Measurements from ENCODE around the gene HECTD4.
"Not testable (repeated sequence)": the region's sequence is repeated elsewhere in the genome, so short reads cannot be mapped to it uniquely, and the experiment has no call there.

HECTD4 gene

DNA sequence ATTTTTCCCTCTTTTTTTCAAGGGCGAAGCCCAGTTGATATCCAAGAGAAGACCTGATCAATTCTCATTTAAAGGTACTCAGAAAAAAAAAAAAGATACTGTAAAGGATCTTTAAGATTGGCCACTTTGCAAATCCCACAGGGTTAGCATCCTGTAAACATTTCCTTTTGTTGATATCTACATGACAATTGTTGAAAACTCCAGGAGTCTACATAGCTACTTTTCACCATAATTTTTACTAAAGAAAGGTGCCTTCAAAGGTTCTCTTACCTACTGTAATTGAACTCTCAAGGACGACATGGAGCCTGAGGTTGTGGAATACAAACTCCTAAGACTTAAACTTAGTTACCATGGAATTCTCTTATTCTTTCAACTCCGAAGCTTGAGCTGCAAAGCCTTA is 125.5 kb downstream of the HECTD4 start:
- FAIRE-seq = no peak

DNA sequence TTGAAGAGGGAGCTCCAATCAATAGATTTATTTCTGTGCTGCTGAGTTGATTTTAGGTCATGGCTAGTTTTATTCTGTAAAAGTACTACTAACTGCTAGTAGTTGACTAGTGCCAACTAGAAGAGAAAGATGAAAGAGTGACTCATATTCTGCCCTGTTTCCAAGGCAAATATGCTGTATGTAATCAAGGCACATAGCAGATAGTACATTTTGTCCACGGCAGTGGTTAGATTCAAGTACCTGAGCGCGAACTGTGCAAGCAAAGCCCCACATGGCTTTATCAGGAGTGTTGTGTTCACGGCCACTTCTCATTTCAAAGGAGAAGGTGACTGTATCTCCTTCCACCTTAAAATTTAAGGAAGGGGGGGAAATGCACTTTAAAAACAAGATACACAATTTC is 130.0 kb downstream of the HECTD4 start:
- FAIRE-seq = no peak

DNA sequence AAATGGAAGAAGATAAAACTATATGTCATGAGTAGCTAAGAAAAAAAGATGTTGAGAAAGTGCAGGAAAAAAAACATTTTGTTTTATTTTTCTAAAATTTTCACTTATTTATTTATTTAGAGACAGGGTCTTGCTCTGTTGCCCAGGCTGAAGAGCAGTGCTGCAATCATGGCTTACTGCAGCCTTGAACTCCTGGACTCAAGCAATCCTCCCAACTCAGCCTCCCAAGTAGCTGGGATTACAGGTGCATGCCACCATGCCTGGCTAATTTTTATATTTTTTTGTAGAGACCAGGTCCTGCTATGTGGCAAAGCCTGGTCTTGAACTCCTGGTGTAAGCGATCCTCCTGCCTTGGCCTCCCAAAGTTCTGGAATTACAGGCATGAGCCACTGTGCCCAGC is 137.3 kb downstream of the HECTD4 start:
- FAIRE-seq = not testable (repeated sequence)

DNA sequence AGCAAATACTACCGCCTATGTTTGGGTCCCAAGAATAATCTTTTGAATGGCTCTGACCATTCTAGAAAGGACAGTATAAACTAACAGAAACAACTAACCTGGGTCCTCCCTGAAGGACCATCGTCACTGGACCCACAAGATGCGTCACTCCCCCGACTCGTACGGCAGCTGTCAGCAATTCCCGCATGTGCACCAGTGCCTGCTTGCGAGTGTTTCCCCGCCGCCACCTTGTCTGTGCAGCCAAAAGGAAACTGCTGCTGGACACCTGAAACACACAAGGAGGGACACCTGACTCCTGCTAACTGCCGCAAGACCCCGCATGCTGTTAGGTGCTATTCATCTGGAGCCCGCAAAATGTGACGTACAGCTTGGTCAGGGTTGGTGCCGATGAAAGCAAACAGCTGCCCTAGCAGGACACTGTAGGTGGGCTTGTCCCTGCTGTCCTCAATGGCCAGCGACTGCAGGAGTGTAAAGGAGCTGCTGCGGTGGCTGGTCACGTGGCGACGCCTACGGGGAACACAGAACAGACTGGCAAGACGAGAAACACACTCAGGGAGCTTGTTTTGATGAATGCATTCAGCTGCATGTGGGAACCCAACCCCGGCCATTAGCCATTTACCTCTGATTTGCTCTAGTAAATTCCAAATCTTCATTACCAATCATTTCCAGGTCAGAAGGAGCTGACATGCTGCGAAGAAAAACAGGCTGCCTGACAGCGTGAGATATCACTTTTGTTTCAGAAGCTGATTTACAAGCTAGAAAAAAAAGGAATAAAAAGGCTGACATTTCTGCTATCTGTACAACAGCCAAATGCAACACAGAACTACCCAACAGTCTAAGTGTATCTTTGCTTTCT is 138.7 kb downstream of the HECTD4 start:
- no peak for FAIRE-seq

DNA sequence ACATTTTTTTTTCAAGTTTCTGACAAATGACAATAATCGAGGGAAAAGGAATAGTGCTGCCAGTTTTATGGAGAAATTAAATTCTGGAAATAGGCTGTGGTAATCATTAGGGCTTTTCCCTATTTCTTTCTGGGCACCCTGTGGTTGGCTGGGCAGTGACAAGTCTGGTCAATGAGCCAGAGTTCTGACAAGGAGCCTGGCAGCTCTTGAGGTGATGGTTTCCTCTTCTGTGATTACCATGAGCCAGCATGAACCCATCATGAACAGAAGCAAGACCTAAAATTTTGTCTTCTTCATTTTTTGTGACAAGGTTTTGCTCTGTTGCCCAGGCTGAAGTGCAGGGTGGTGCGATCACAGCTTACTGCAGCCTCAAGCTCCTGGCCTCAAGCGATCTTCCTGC is 141.1 kb downstream of the HECTD4 start:
- no peak for FAIRE-seq

DNA sequence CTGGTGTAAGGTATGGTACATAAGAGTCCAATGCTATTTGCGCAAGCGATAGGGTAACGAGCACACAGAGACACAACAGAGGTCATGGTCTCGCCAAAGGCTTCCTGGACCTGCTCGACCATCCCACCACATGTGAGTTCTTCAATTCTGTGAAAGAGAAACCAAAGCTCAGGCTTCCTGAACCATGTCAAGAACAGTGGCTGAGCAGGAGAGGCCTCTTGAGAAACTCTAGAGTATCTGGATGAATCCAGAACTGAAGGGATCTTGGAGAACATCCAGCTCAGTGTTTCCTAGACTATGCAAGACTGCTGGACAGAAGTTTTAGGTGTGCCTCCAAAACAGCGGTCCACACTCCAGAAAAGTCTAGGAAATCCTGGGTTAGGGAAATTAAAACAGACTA is 142.3 kb downstream of the HECTD4 start:
- no peak for FAIRE-seq

DNA sequence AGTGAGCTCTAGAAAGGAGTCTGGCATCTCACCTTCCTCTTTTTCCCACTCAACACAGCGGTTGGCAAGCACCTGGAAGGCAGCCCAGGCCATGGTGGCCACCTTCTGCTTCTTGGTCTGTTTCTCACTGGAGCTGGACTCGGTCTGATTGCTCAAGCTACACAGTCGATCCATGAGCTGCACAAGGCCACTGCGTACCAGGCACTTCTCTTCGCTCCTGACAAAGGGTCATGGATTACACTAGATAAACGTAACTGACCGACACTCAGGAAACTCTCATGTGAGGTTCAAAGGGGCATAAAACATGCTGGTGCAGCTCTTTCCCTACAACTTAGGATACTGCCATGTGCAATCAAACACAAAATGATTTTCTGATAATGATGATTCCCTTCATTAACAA is 143.2 kb downstream of the HECTD4 start:
- no peak for FAIRE-seq

DNA sequence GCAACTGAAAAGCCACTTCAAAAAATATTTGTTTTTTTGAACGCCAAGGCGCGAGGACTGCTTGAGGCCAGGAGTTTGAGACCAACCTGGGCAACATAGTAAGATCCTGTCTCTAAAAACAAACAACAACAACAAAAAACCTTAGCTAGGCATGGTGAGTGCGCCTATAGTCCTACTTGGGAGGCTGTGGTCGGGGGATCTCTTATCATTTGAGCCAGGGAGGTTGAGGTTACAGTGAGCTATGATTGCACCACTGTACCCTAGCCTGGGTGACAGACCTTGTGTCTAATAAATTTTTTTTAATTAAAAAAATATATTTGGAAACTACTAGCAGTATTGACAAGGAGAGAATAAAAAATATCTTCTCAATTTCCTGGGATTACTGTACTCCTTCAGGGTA is 143.8 kb downstream of the HECTD4 start:
- no peak for FAIRE-seq

DNA sequence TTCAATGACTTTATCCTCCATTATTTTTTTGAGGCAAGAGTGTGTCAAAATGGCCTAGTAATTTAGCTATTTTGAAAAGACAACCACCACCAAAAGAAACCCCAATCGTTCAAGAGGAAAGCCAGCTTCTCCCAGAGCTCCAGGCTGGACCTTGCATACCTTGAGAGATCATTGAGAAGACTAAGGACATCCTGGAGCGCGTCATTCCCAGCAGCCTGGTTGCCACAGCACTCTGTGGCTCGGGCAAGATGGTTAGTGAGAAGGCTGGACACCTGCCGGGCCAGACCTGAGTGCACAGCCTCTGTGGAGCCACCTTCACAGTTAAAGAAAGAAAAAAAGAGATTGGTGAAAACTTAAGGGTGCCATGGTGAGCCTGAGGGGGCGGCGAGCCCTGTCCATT is 145.4 kb downstream of the HECTD4 start:
- FAIRE-seq = no peak

DNA sequence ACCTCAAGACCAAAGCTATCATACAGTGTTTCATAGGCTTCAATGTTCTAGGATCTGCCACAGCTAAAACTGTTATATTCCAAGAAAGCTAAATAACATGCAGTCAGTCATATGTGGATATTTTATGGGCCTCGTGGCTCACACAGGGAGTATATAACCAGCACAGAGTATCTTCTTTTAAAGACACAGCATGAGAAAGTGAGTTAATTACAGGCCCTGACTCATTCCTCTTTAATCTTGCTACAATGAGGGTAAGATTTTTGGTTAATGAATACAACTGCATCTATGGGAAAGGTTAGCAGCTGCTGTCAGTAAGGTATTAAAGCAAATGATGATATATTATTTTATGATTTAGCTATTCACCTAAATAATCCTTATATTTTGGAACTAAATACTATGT is 145.8 kb downstream of the HECTD4 start:
- FAIRE-seq = no peak

DNA sequence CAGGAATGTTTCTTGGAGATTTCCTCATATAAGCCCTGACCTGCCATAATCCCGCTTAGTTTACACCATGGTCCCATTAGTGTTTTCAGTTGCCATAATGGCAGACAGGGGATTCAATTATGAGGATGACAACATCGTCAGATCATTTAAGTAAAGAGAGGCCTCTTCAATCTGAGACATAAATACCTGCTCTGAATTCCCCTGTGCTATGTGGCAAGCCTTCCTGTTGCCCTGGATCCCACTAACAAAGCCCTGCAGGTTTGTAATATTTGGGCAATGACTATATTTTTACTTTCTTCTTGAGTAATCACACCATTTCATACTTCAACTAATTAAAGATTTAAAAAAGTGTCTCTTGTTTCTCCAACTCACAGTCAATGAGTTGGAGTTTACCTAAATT is 147.9 kb downstream of the HECTD4 start:
- no peak for FAIRE-seq

DNA sequence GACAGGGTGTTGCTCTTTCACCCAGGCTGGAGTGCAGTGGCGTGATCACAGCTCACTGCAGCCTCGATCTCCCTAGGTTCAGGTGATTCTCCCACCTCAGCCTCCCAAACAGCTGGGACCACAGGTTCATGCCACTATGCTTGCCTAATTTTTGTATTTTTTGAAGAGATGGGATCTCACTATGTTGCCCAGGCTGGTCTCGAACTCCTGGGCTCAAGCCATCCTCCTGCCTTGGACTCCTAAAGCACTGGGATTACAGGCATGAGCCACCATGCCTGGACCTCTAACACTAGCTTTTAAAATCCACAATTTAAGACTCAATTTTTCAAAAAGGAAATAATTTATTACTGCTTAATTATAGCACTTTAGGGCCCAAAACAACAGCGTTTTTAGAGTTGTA is 149.0 kb downstream of the HECTD4 start:
- no peak for FAIRE-seq

DNA sequence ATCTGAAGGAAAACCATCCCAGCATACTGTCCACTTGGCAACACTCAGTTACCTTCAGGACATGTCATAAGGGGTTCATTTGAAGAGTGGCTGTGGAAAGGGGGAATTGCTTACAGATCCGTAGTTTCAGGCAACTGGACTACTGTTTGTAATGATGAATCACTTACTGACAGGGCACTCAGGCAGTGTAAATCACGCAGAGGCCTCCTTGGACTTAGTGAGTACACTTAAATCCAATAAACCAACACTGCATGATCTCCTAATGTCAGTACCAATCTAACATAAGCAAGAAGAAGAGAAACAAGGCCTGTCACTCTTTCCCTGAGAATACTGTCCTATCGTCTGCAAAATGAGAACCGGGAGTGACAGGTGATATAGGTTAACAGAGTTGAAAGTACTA is 152.1 kb downstream of the HECTD4 start:
- FAIRE-seq = no peak

DNA sequence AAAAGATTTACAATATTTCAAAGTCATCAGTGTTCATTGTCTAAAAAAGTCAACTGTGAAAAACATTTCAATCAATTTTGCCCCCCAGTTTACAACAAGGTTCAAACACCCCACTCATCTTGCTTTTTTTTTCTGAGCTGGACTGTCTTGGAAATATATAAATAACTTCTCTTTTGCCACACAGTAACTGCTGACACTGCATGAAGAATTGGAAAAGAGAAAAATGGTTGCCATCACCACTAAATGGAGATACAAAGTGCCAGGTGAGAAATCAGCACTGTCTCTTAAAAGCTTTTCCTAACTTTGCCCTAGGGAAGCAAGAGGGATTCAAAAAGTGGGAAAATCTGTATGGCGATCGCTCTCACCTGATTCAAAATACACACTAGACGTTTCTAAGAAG is 155.5 kb downstream of the HECTD4 start:
- FAIRE-seq = no peak

DNA sequence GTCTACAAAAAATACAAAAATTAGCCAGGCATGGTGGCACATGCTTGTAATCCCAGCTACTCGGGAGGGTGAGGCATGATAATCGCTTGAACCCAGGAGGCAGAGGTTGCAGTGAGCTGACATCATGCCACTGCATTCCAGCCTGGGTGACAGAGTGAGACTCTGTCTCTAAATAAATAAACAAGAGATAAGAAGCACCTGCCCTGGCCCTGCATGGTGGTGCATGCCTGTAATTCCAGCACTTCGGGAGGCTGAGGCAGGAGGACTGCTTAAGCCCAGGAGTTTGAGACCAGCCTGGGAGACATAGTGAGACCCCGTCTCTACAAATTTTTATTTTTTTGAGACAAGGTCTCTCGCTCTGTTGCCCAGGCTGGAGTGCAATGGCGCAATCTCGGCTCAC is 161.6 kb downstream of the HECTD4 start:
- FAIRE-seq = not testable (repeated sequence)

DNA sequence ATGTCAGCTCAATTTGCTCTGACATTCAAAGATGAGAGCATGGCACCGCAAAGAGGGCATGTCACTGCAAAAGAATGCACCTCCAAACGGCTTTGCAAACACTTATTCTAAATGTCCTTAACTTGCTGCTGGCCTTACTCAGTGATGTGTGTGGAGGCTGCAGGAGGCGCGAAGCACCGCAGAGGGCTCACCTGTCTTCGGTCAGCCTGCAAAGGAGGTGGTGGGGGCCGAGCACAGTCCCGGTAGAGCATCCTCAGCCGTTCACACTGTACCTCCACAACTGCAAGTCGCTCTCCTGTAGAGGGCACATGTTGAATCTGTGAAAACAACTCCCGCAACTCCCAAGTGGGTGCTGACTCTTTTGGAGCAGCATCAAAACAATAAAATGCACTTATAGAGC is 163.0 kb downstream of the HECTD4 start:
- no peak for FAIRE-seq

DNA sequence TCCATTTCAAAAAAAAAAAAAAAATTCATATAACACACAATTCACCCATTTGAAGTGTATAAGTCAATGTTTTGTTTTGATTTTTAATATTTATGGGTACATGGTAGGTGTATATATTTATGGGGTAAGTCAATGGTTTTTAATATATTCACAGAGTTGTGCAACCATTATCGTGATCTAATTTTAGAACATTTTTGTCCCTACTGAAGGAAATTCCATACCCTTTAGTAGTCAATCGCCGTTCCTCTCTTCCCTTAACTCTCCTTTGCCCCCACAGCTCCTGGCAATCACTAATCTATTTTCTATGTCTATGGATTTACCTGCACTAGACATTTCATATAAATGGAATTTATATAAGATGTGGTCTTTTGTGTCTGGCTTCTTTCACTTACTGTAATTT is 164.1 kb downstream of the HECTD4 start:
- no peak for FAIRE-seq

DNA sequence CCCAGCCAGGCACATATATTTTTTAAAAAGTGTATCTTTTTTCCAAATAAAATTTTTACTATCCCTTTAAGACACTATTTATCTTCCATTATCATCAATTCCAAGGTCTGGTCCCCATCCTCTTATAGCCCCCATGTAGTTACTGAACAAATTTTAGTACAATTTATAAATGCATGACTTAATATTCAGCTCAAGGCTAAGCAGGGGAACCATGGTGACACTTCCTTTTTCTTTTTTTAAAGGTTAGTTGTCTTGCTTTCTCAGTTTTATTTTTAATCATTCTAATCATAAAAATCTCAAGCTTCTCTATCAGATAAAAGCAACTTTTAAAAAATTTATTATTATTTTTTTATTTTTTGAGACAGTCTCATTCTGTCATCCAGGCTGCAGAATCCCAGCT is 164.6 kb downstream of the HECTD4 start:
- no peak for FAIRE-seq

DNA sequence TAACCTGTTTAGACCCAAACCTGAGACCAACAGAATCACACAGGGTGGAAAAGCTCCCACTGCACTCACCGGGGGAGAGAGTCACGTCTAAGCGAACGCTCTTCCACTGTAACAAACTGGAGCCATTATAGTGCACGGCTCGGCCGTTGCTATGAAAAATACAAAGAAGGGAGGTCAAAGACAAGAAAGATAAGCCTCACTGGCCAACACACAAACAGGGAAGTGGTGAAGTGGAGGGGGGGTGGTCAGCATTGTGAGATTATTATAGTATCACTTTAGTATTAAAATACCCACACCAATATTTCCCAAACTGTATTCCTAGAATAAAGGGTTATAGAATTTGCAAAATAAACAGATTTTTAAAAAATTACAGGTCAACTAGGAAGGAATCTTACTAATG is 166.0 kb downstream of the HECTD4 start:
- no peak for FAIRE-seq

DNA sequence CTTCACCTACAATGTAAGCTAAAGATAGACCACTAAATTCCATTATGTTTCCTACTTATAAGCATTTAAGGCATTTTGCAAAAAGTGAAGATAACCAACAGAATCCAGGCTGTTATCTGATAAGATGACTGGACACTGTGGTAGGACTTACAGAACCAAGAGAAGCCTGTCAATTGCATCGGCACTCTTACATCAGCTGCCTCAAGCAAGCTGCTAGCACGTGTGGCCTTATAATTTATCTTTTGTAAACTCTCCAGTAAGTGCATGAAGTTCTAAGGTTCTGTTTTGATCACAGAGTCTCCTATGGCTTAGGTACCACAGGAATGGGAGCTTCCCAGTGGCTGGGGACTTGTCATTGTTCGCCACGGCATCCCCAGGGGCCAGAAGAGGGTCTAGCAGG is 168.2 kb downstream of the HECTD4 start:
- no peak for FAIRE-seq

DNA sequence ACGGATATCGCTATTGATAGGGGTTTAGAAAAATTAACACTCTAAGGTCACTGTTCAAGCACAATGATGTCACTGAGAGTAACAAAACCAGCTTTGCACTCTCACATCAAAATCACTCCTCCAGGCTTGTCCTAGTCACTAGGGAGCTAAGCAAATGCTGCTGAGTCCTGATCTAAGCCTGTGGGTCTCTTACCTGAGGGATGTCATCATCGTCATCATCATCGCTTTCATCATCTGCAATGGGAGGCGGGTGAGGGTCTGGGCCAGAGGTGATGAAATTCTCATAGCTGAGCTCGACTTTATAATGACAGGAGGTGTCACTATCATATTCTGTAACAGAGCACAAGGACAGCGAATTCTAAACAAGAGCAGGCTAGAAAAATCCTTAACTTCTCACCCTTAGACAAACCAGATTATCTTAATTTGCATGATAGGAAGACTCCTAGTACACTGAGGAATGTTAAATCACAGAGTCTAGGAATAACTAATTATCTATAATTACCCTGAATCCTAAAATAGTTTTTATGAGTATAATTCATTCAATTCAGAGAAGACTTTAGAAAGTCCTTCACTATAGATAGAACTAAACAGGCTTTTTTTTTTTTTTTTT is 173.8 kb downstream of the HECTD4 start:
- no peak for FAIRE-seq

DNA sequence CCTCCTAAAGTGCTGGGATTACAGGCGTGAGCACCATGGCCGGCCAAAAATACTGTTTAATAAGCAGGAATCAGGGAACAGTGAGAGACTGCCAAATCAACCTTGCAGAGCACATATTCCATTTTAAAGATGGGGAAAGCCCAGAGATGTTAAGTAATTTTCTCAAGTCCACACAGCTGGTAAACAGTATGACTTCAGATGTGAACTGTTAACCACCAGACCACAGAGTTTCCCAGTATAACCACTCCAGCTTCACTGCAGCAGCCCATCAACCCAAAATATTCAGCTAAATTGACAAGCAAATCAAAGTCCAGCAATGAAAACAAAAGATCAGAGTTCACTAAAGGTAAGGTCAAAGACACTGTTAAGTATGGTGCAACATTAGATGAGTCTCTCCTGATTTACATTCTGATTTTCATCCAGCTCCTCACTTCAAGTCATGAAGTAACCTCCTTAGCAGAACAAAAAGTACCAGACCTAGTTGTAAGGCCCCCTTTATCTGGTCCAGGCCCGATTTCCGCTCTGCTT is 174.8 kb downstream of the HECTD4 start:
- no peak for FAIRE-seq

DNA sequence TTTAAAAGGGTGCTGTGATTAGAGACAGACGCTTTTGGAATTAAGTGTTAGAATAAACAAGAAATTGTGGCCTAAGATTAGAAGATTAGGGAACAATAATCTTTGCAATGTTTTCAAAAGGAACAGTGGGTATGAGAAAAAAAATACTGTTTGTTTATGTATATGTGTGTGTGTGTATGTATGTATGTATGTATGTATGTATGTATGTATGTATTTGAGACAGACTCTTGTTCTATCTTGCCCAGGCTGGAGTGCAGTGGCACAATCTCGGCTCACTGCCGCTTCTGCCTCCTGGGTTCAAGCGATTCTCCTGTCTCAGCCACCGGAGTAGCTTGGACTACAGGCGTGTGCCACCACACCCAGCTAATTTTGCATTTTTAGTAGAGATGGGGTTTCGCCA is 175.3 kb downstream of the HECTD4 start:
- FAIRE-seq = no peak

DNA sequence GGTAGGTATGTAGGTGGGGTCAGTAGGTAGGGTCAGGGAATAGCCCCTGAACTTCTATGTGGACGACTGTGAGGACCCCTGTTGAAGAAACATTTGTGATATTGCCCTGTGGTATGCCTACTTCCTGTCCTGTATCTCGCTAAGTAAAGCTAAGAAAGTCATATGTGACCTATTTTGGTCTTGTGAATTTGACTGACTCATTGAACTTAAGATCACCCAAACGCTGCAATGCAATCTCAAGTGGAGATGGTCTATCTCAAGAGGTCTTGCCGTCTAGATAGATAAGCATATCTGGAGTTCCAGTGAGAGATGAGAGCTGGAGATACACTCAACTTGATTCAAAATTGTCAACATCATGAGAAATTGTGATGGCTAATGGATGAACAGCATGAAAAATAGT is 183.1 kb downstream of the HECTD4 start:
- no peak for FAIRE-seq

Data from G401.6 (cell line).